HEK293 (cell line): Measurements from ENCODE around the gene LILRB1.

Experiments
- KLF16 ChIP-seq: fragments of 450-650 bp; formaldehyde crosslinking; IDR thresholded peaks from 2 replicates; pipeline ENCODE4 v1.5.1; 2017; ENCODE audit warnings: missing biosample characterization, missing genetic modification characterization
- SETDB1 ChIP-seq: IDR thresholded peaks from one replicate; pipeline ENCODE4 v1.6.1; 2017; ENCODE audit warnings: mild to moderate bottlenecking, low read length, moderate library complexity, mixed read lengths; ENCODE audit not compliant: insufficient read length
- ZNF121 ChIP-seq: fragments of 450-650 bp; formaldehyde crosslinking; IDR thresholded peaks from 2 replicates; pipeline ENCODE4 v1.5.1; 2016; ENCODE audit warnings: missing biosample characterization, missing genetic modification characterization
- ZNF24 ChIP-seq: fragments of 450-650 bp; formaldehyde crosslinking; IDR thresholded peaks from 2 replicates; pipeline ENCODE4 v1.5.1; 2016; ENCODE audit warnings: missing biosample characterization, missing genetic modification characterization
- ZNF558 ChIP-seq: fragments of 450-650 bp; formaldehyde crosslinking; IDR thresholded peaks from 2 replicates; pipeline ENCODE4 v1.5.1; 2016; ENCODE audit warnings: missing biosample characterization, missing genetic modification characterization
- ZNF747 ChIP-seq: fragments of 450-650 bp; formaldehyde crosslinking; IDR thresholded peaks from 2 replicates; pipeline ENCODE4 v1.5.1; 2016; ENCODE audit warnings: missing biosample characterization, missing genetic modification characterization
- TF ChIP-seq, protein P1 (sequence below): fragments of 450-650 bp; formaldehyde crosslinking; IDR thresholded peaks from 2 replicates; pipeline ENCODE4 v1.5.1; 2016; ENCODE audit warnings: missing biosample characterization, missing genetic modification characterization
- TF ChIP-seq, protein P2 (sequence below): fragments of 450-650 bp; formaldehyde crosslinking; IDR thresholded peaks from 2 replicates; pipeline ENCODE4 v1.5.1; 2016; ENCODE audit warnings: missing biosample characterization, missing genetic modification characterization
- TF ChIP-seq, protein P3 (sequence below): fragments of 450-650 bp; formaldehyde crosslinking; IDR thresholded peaks from 2 replicates; pipeline ENCODE4 v1.5.1; 2016; ENCODE audit warnings: missing biosample characterization, missing genetic modification characterization

DNA sequence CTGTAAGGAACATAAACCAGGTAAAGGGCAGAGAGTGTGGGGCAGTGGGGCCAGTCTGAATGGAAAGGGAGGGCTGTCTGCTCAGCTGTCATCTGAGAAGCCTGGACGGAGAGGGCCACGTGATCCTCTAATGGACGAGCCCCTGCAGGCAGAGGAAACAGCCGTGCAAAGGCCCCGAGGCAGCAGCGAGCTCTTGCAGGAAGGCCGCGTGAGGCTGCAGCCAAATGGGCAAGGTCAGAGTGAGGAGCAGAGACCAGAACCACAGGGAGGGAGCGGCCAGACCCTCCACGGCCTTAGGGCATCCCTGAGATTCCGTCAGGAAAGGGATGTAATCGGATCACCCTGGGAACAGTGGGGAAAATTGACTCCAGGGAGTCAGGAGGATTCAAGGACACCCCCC is 36.9 kb downstream of the LILRB1 start:
- TF ChIP-seq, protein P1, sequence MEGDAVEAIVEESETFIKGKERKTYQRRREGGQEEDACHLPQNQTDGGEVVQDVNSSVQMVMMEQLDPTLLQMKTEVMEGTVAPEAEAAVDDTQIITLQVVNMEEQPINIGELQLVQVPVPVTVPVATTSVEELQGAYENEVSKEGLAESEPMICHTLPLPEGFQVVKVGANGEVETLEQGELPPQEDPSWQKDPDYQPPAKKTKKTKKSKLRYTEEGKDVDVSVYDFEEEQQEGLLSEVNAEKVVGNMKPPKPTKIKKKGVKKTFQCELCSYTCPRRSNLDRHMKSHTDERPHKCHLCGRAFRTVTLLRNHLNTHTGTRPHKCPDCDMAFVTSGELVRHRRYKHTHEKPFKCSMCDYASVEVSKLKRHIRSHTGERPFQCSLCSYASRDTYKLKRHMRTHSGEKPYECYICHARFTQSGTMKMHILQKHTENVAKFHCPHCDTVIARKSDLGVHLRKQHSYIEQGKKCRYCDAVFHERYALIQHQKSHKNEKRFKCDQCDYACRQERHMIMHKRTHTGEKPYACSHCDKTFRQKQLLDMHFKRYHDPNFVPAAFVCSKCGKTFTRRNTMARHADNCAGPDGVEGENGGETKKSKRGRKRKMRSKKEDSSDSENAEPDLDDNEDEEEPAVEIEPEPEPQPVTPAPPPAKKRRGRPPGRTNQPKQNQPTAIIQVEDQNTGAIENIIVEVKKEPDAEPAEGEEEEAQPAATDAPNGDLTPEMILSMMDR (tag by site-specific recombination), result no peak
- TF ChIP-seq ZNF121 (tag by site-specific recombination), result no peak
- TF ChIP-seq SETDB1, result no peak
- TF ChIP-seq, protein P2, sequence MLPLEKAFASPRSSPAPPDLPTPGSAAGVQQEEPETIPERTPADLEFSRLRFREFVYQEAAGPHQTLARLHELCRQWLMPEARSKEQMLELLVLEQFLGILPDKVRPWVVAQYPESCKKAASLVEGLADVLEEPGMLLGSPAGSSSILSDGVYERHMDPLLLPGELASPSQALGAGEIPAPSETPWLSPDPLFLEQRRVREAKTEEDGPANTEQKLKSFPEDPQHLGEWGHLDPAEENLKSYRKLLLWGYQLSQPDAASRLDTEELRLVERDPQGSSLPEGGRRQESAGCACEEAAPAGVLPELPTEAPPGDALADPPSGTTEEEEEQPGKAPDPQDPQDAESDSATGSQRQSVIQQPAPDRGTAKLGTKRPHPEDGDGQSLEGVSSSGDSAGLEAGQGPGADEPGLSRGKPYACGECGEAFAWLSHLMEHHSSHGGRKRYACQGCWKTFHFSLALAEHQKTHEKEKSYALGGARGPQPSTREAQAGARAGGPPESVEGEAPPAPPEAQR (tag by site-specific recombination), result no peak
- no peak for TF ChIP-seq KLF16
- TF ChIP-seq ZNF24 (tag by site-specific recombination), result no peak
- no peak for TF ChIP-seq ZNF747
- TF ChIP-seq, protein P3, sequence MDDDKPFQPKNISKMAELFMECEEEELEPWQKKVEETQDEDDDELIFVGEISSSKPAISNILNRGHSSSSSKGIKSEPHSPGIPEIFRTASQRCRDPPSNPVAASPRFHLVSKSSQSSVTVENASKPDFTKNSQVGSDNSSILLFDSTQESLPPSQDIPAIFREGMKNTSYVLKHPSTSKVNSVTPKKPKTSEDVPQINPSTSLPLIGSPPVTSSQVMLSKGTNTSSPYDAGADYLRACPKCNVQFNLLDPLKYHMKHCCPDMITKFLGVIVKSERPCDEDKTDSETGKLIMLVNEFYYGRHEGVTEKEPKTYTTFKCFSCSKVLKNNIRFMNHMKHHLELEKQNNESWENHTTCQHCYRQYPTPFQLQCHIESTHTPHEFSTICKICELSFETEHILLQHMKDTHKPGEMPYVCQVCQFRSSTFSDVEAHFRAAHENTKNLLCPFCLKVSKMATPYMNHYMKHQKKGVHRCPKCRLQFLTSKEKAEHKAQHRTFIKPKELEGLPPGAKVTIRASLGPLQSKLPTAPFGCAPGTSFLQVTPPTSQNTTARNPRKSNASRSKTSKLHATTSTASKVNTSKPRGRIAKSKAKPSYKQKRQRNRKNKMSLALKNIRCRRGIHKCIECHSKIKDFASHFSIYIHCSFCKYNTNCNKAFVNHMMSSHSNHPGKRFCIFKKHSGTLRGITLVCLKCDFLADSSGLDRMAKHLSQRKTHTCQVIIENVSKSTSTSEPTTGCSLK (tag by site-specific recombination), result no peak
- no peak for TF ChIP-seq ZNF558 (tag by site-specific recombination)
